MCF 10A (cell line): ENCODE data around the gene RPL21. TPM values are rescaled to one million over a fixed set of nuclear protein-coding genes. Genes with fewer than 3 reads are reported as not detected.

ENCODE experiments used
- BruUV-seq: library from RNA; stranded (reverse); fragments of 400-500 nt; replicated peaks from 2 replicates; lab custom pipeline; 2021; lab: Mats Ljungman, UMichigan
- CTCF ChIA-PET: fragments of 300-600 bp; sonication (Branson Sonifier 250); formaldehyde crosslinking; extraction: SDS; loops from one replicate; lab custom pipeline; 2021; ENCODE audit warnings: antibody characterized with exemption, inconsistent platforms; lab: Yijun Ruan, JAX
- POLR2A ChIA-PET: fragments of 300-600, 350-650 bp; sonication (Branson Sonifier 250); formaldehyde crosslinking; extraction: SDS; loops from one replicate; lab custom pipeline; 2020; ENCODE audit warnings: antibody characterized with exemption, inconsistent platforms; lab: Yijun Ruan, JAX
- DNase-seq: peaks from one replicate; pipeline ENCODE4 v3.0.0-alpha.2; 2018; ENCODE audit not compliant: unreplicated experiment
- H3K27ac Mint-ChIP-seq: one replicate; pipeline ENCODE4 v1.8.0; 2022; ENCODE audit warnings: mild to moderate bottlenecking, low read depth, mixed read lengths; ENCODE audit not compliant: unreplicated experiment
- H3K27me3 Mint-ChIP-seq: one replicate; pipeline ENCODE4 v1.8.0; 2022; ENCODE audit warnings: mixed read lengths; ENCODE audit not compliant: insufficient read depth, unreplicated experiment
- H3K36me3 Mint-ChIP-seq: one replicate; pipeline ENCODE4 v1.8.0; 2022; ENCODE audit warnings: mild to moderate bottlenecking, moderate library complexity, mixed read lengths; ENCODE audit not compliant: insufficient read depth, unreplicated experiment
- H3K4me1 Mint-ChIP-seq: one replicate; pipeline ENCODE4 v1.8.0; 2022; ENCODE audit warnings: mixed read lengths; ENCODE audit not compliant: insufficient read depth, unreplicated experiment
- H3K4me3 Mint-ChIP-seq: one replicate; pipeline ENCODE4 v1.8.0; 2022; ENCODE audit warnings: mild to moderate bottlenecking, moderate library complexity, mixed read lengths; ENCODE audit not compliant: unreplicated experiment
- H3K9me3 Mint-ChIP-seq: one replicate; pipeline ENCODE4 v1.8.0; 2022; ENCODE audit warnings: mixed read lengths; ENCODE audit not compliant: unreplicated experiment
- CTCF ChIP-seq: fragments of 200-600 bp; IDR thresholded peaks from one replicate; pipeline ENCODE4 v1.8.0; 2022; ENCODE audit warnings: antibody characterized with exemption, mild to moderate bottlenecking; ENCODE audit not compliant: unreplicated experiment
- intact Hi-C: fragments of 100-400 bp; cut with micrococcal nuclease; formaldehyde crosslinking; loops from 2 replicates; pipeline ENCODE4 v1.14.1; 2022
- total RNA-seq: library from RNA; stranded (reverse); gene quantifications from 2 replicates; pipeline ENCODE4 v1.2.3, GENCODE V29; 2022

The RPL21 gene
- total RNA-seq, 1 experiment from 2014 or later, result 1,293 TPM

DNA sequence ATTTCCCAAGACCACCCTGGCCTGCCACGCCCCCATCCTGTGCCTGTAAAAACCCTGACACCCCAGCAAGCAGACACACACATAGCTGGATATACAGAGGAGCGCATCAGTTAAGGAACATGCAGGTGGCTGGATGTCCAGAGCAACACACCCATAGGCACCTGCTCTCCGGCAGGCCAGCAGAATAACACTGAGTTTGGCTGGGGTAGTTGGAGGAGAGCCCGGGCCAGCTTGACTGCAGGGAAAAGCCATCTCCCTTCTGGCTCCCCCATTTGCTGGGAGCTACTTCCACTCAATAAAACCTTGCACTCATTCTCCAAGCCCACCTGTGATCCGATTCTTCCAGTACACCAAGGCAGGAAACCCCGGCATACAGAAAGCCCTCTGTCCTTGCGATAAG, 28.1 kb downstream of the RPL21 start:
- no peak for TF ChIP-seq CTCF
- ChIA-PET CTCF (interaction anchor here (0.6 to 0.9 kb wide), 2 partner anchors 28 to 39 kb away, joined by 3 read pairs; no protein-coding TSS in a partner anchor), POLR2A (no interaction called here)
- H3K4me1 Mint-ChIP-seq, result no peaks in the 10 kb centered on the region
- DNase-seq, result no peak
- BruUV-seq, result no TSS peak
- no peaks in the 10 kb centered on the region for H3K9me3 Mint-ChIP-seq
- no peak overlapping the region for H3K27ac Mint-ChIP-seq
- no peaks in the 10 kb centered on the region for H3K27me3 Mint-ChIP-seq
- no peak overlapping the region for H3K4me3 Mint-ChIP-seq
- intact Hi-C loops, result no loop called here
- no peaks in the 10 kb centered on the region for H3K36me3 Mint-ChIP-seq

- no peak overlapping the region for H3K4me3 Mint-ChIP-seq
- H3K9me3 Mint-ChIP-seq, result no peaks in the 10 kb centered on the region
- no peak overlapping the region for H3K27ac Mint-ChIP-seq
- POLR2A ChIA-PET, result no interaction called here
- no peaks in the 10 kb centered on the region for H3K4me1 Mint-ChIP-seq
- intact Hi-C loops, result no loop called here
- CTCF ChIA-PET, result interaction anchor here (0.5 to 0.9 kb wide), 3 partner anchors 28 to 40 kb away, joined by 3 to 4 read pairs (median 3); no protein-coding TSS in a partner anchor
- DNase-seq, result no peak
- BruUV-seq, result no TSS peak
- no peak for TF ChIP-seq CTCF
- H3K27me3 Mint-ChIP-seq, result no peaks in the 10 kb centered on the region
- H3K36me3 Mint-ChIP-seq, result no peaks in the 10 kb centered on the region
Observed at GRCh38 chr13:27280009-27280656, 28.8 kb downstream of the RPL21 start.

DNA sequence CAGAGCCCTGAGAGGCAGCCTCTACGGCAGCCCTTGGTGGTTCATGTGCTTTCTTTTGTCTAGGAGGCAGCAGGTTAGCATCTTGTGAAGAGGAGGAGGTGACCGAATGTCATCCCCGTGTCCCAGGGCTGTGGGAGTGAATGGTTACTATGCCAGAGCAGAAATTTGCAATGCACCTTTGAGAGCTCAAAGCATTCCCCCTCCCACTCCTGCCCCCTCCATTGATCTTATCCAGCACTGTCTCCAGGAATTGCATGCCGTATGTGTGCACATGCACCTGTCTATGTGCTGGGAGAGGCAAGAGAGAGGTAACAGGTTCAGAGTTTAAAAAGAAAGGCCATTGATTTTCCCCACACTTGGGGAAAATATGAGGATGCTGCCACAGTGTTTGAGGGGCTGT, 29.5 kb downstream of the RPL21 start:
- no peaks in the 10 kb centered on the region for H3K36me3 Mint-ChIP-seq
- ChIA-PET CTCF (interaction anchor here (0.5 kb wide), 1 partner anchor 34 kb away, joined by 4 read pairs; no protein-coding TSS in a partner anchor), POLR2A (interaction anchor here (0.6 kb wide), 1 partner anchor 857 kb away, joined by 3 read pairs; no protein-coding TSS in a partner anchor)
- H3K27ac Mint-ChIP-seq, result no peak overlapping the region
- H3K9me3 Mint-ChIP-seq, result no peaks in the 10 kb centered on the region
- no peak overlapping the region for H3K4me3 Mint-ChIP-seq
- no TSS peak for BruUV-seq
- H3K27me3 Mint-ChIP-seq, result no peaks in the 10 kb centered on the region
- DNase-seq, result no peak
- intact Hi-C loops, result no loop called here
- H3K4me1 Mint-ChIP-seq, result no peaks in the 10 kb centered on the region
- no peak for TF ChIP-seq CTCF

- Mint-ChIP-seq H3K36me3 (no peaks in the 10 kb centered on the region), H3K27me3 (no peaks in the 10 kb centered on the region), H3K4me1 (no peaks in the 10 kb centered on the region), H3K27ac (no peak overlapping the region), H3K4me3 (no peak overlapping the region), H3K9me3 (no peaks in the 10 kb centered on the region)
- CTCF ChIA-PET, result interaction anchor here (2.0 kb wide), 1 partner anchor 296 kb away, joined by 8 read pairs; no protein-coding TSS in a partner anchor
- DNase-seq, result no peak
- no TSS peak for BruUV-seq
- intact Hi-C loops, result no loop called here
- TF ChIP-seq CTCF, result no peak
- POLR2A ChIA-PET, result interaction anchor here (0.6 kb wide), 2 partner anchors 111 to 856 kb away, joined by 3 read pairs; no protein-coding TSS in a partner anchor
Observed at GRCh38 chr13:27281420-27281819, 30.1 kb downstream of the RPL21 start.
